SJCRH30 (cell line): ENCODE measurements around the gene DPP3. TPM values are rescaled to one million over a fixed set of nuclear protein-coding genes. Genes with fewer than 3 reads are reported as not detected.

Source experiments
- DNase-seq, 2 experiments: peaks; one replicate each; pipeline ENCODE4 v3.0.0-alpha.2; 2015 to 2020
- H3K27ac ChIP-seq: fragments of 250-450 bp; sonication (Bioruptor Pico); 2 replicates; pipeline ENCODE4 v1.5.1; 2020; ENCODE audit warnings: mild to moderate bottlenecking, moderate library complexity
- H3K27me3 ChIP-seq: fragments of 250-450 bp; sonication (Bioruptor Pico); 2 replicates; pipeline ENCODE4 v1.5.1; 2020; ENCODE audit warnings: mild to moderate bottlenecking, moderate library complexity
- H3K36me3 ChIP-seq: fragments of 250-450 bp; sonication (Bioruptor Pico); 2 replicates; pipeline ENCODE4 v1.5.1; 2020; ENCODE audit warnings: mild to moderate bottlenecking, moderate library complexity
- H3K4me1 ChIP-seq: fragments of 250-450 bp; sonication (Bioruptor Pico); 2 replicates; pipeline ENCODE4 v1.5.1; 2020; ENCODE audit warnings: mild to moderate bottlenecking, moderate library complexity
- H3K4me3 ChIP-seq: fragments of 250-450 bp; sonication (Bioruptor Pico); 2 replicates; pipeline ENCODE4 v1.5.1; 2020; ENCODE audit warnings: mild to moderate bottlenecking, moderate library complexity
- H3K9me3 ChIP-seq: fragments of 250-450 bp; sonication (Bioruptor Pico); replicated peaks from 2 replicates; pipeline ENCODE4 v1.5.1; 2020; ENCODE audit warnings: mild to moderate bottlenecking, moderate library complexity
- total RNA-seq: library from RNA; depleted of rRNA; stranded (reverse); fragments of >200 nt; shearing (Covaris generic); gene quantifications from 2 replicates; pipeline ENCODE4 v1.2.3, GENCODE V29; 2014; rRNA removed

The DPP3 gene
- total RNA-seq, 1 experiment from 2014 or later = 30.1 TPM

DNA sequence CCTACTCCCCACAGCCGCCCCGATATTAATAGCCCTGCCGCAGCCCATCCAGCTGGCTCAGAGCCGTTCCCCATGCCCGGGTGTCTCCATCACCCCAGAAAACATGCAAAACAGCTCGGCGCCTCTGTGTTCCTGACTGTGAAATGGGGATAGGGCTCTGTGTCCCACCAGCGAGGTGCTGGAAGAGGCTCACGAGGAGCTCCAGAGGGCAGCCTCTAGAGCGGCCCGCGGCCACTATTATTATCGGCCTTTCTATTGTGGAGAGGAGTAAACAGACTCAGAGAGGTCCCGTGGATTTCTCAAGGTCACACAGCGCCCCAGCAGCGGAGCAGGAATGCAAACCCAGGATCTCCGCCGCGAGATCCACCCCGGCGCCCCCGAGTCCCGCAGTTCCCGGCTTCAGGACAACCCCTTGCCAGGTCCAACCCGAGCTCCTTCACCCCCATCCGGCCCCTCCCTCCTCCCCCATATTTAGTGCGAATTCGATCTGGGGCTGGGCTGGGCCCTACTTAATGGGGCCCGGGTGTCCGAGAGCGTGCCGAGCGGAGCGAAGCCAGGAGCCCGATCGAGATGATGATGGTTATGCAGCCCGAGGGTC lies 66.2 kb downstream of the DPP3 start, which contains the start of gene ACTN3:
Gene ACTN3 (plus strand): TSS at position 536 of the 598 bp plus-strand sequence. CDS start 35 bp downstream, at position 571.
- no peaks in the 10 kb centered on the region for H3K36me3 ChIP-seq
- H3K4me1 ChIP-seq = peaks cover 7% of the 10 kb centered on the region
- peak within 1 kb of the TSS; percentile 72 for H3K4me3 ChIP-seq
- peak within 1 kb of the TSS; percentile 26 for H3K27ac ChIP-seq
- H3K27me3 ChIP-seq = no peaks in the 10 kb centered on the region
- no peak for DNase-seq
- H3K9me3 ChIP-seq = no peaks in the 10 kb centered on the region

DNA sequence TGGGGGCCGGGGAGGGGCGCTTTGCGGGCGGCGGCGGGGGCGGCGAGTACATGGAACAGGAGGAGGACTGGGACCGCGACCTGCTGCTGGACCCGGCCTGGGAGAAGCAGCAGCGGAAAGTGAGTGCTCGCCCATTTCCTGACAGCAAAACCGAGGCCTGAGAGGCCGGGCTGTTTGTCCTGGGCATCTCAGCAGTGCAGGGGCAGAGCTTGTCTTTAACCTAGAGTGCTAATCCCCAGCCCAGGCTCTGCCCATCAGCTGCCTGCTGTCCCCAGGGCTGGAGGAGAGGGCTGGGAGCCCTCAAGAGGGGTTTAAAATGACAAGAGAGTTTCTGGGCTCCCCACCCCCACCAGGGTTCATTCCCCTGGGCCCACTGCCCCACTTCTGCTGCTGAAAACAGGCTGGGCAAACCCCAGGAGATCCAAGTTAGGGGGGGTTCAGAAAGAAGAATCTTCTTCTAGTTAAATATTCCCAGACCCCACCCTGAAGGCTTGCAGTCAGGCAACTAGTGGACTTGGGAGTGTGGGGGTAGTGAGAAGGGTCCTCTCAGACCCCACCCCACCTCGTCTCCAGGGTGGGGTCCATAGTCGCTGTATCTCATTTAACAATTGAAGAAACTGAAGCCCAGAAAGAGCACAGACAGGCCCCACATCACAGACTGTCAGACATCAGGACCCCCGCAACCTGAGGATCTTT lies 66.9 kb downstream of the DPP3 start:
- DNase-seq = peak in 1 of 2 experiments; percentile 19
- no peak overlapping the region for H3K4me3 ChIP-seq
- H3K27ac ChIP-seq = no peak overlapping the region
- peaks cover 7% of the 10 kb centered on the region for H3K4me1 ChIP-seq
- no peaks in the 10 kb centered on the region for H3K27me3 ChIP-seq
- H3K9me3 ChIP-seq = no peaks in the 10 kb centered on the region
- H3K36me3 ChIP-seq = no peaks in the 10 kb centered on the region

DNA sequence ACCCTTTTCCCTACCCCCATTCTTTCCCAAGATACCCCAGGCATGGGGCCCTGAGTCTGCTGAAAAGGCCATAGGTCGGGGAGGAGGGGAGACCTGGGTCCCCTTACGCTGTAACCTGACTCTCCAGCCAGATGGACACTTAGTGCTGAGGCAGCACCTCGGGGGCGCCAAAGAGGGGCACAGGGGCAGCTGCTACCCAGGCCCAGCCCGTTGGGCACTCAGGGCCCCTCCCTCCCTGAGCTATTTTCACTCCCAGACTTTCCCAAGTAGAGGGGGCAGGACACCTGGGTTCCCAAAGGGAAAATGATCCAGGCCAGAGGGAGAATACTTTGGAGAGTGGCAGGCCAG lies 67.4 kb downstream of the DPP3 start:
- Histone ChIP-seq H3K9me3 (no peaks in the 10 kb centered on the region), H3K27me3 (no peaks in the 10 kb centered on the region), H3K27ac (no peak overlapping the region), H3K36me3 (no peaks in the 10 kb centered on the region), H3K4me1 (peaks cover 7% of the 10 kb centered on the region), H3K4me3 (no peak overlapping the region)
- peak in 1 of 2 experiments; percentile 18 for DNase-seq

DNA sequence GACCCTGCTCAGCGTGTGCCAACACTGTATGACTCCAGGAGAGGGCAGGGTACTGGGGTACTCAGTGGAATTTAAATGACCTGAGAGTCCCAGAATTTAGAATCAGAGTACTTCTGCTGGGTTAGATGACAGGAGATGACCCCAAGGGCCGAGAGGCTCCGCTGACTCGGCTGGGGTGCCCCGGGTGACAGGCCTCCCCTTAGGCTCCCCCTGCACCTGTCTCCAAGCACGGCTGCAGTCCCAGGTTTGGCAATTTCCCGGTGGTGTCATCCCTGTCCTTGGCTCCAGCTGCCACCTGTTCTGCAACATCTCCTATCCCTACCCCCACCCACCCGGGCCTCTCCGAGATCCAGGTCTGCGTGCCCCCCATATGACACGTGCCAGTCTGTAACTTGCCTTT lies 67.8 kb downstream of the DPP3 start:
- no peaks in the 10 kb centered on the region for H3K27me3 ChIP-seq
- H3K4me1 ChIP-seq = peaks cover 7% of the 10 kb centered on the region
- no peak overlapping the region for H3K4me3 ChIP-seq

DNA sequence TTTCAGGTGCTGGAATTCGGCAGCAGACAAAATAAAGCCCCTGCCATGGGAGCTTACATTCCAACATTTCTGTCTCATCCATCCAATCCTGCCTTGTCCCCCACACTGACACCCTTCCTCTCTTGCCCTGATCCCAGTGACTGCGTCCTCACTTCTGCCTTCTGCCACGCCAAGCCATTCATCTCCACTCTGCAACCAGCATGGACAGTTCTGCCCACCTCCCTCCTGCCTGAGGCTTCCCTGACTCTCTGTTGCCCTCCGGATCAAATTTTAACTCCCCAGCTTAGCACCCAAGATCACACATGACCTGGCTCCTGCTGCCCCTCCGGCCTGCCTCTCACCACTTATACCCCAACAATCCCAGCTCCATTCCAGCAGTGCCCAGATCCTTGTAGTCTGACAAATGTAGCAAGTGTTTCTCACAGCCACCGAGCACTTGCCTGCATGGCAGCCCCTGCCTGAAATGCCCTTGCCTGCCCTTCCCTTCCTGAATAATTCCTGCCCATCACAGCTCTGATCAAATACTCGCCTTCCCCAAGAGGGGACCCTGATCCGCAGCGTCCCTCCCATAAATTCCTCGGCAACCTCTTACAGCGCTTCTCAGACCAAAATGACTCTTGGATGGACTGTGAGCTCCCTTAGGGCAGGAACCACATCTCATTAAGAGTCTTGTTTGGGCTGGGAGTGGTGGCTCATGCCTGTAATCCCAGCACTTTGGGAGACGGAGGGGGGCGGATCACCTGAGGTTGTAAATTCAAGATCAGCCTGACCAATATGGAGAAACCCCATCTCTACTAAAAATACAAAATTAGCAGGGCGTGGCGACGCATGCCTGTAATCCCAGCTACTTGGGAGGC lies 68.8 kb downstream of the DPP3 start:
- Histone ChIP-seq H3K4me3 (no peak overlapping the region), H3K27me3 (no peaks in the 10 kb centered on the region), H3K4me1 (peaks cover 7% of the 10 kb centered on the region), H3K9me3 (no peaks in the 10 kb centered on the region), H3K27ac (no peak overlapping the region), H3K36me3 (no peaks in the 10 kb centered on the region)
- DNase-seq = no peak

More for the DNA sequence above, 67.8 kb downstream of the DPP3 start:
- peak in 1 of 2 experiments; percentile 30 for DNase-seq
- Histone ChIP-seq H3K36me3 (no peaks in the 10 kb centered on the region), H3K27ac (no peak overlapping the region), H3K9me3 (no peaks in the 10 kb centered on the region)

DNA sequence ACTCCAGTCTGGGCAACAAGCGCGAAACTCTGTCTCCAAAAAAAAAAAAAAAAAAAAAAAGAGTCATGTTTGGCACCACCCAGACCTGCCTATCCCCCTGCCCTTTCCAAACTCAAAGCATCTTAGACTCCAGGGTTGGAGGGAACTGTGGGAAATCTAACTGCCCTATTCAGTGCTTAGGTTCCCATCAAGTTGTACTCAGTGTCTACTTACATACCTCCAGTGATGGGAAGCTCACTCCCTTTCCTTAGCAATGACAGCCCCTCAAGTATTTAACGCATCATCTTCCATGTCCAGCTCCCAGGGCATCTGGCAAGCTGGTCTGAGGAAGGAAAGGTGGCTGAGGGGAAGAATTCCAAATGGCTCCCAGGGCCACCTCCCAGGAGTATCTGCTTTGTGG lies 69.5 kb downstream of the DPP3 start:
- Histone ChIP-seq H3K27ac (no peak overlapping the region), H3K9me3 (no peaks in the 10 kb centered on the region), H3K27me3 (no peaks in the 10 kb centered on the region), H3K4me3 (no peak overlapping the region), H3K36me3 (no peaks in the 10 kb centered on the region), H3K4me1 (peaks cover 7% of the 10 kb centered on the region)
- DNase-seq = no peak

DNA sequence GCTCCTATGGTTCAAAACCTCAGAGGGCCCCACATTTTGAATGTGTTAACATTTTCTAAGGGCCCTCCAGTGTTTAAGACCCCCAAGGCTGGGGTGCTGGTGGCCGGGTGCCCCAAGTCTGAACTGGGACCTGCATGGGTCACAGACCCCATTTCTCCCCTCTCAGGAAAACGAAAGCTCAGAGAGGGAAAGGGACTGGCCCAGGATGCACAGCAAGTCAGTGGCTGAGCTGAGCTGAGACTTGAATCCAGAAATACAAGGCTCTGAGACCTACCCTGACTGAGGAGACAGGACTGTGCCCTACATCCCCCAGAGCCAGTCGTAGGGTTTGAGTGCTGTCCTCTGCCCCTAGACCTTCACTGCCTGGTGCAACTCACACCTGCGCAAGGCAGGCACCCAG lies 70.7 kb downstream of the DPP3 start:
- Histone ChIP-seq H3K4me3 (no peak overlapping the region), H3K36me3 (no peaks in the 10 kb centered on the region), H3K9me3 (no peaks in the 10 kb centered on the region), H3K4me1 (peaks cover 7% of the 10 kb centered on the region), H3K27me3 (no peaks in the 10 kb centered on the region), H3K27ac (no peak overlapping the region)
- DNase-seq = no peak

DNA sequence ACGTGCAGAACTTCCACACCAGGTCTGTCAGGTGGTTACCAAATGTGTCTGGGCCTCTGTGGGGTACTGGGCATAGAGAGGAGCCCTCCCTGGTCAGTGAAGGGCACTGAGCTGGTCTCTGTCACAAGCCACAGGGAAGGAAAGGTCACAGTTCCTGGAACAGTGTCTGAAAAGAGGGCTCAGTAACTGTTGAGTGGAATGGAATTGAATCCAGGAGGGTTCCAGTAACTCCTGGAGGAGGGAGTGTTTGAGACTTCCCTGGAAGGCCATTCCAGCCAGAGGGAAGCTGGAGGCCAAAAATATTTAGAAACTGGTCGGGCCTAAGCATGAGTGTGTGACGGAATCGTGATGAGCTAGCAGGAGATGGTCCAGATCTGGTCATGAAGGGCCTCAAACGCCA lies 74.4 kb downstream of the DPP3 start:
- Histone ChIP-seq H3K27me3 (no peaks in the 10 kb centered on the region), H3K9me3 (no peaks in the 10 kb centered on the region), H3K27ac (no peak overlapping the region), H3K36me3 (no peaks in the 10 kb centered on the region), H3K4me1 (no peaks in the 10 kb centered on the region), H3K4me3 (no peak overlapping the region)
- no peak for DNase-seq

DNA sequence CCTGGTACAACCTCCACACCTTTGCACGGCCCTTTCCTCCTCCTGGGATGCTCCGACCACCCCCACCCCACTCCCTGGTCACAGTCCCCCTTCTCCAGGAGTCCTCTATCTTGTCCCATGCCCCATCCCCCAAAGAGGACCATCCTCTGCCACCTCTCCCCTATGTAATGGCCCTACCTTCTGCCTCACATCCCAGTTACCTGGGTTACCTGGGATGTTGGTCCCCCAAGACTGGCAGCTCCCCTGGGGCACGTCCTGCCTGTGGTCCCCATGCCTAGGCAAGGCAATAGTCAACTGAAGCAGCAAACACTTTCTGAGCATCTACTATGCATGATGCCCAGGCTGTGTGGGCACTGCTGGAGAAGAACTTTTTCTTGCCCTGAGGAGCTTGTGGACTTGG lies 75.2 kb downstream of the DPP3 start:
- H3K27ac ChIP-seq = no peak overlapping the region
- no peaks in the 10 kb centered on the region for H3K4me1 ChIP-seq
- DNase-seq = no peak
- H3K9me3 ChIP-seq = no peaks in the 10 kb centered on the region
- H3K4me3 ChIP-seq = no peak overlapping the region
- H3K27me3 ChIP-seq = no peaks in the 10 kb centered on the region
- H3K36me3 ChIP-seq = no peaks in the 10 kb centered on the region

DNA sequence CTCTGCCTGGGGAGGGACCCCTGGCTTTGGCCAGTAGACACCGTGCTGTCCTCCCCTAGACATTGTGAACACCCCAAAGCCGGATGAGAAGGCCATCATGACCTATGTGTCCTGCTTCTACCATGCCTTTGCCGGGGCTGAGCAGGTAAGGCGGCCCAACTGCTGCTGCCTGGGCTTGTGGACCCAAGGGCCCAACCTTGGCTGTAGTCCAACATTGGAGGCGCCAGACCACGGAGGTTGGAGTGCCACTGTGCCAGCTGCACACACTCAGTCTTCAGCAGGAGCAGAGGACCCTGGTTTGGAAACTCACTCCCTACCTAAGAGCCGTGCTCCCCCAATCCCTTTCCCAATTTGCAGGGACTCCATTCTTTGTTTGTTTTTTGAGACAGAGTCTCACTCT lies 75.9 kb downstream of the DPP3 start:
- no peaks in the 10 kb centered on the region for H3K9me3 ChIP-seq

DNA sequence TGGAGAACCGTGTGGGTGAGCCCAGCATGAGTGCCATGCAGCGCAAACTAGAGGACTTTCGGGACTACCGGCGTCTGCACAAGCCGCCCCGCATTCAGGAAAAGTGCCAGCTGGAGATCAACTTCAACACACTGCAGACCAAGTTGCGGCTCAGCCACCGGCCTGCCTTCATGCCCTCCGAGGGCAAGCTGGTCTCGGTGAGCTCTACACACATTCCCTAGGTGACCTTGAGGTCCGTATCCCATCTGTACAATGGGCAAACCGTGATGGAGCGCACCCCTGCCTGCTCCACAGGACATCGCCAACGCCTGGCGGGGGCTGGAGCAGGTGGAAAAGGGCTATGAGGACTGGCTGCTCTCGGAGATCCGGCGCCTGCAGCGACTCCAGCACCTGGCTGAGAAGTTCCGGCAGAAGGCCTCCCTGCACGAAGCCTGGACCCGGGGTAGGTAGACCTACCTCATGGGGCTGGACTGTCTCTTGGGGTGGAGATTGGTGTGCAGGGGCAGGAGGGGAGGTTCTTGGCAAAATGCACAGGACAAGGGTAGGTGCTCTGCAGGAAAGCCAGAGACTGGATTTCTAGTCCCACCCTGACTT lies 77.6 kb downstream of the DPP3 start:
- Histone ChIP-seq H3K4me3 (no peak overlapping the region), H3K9me3 (no peaks in the 10 kb centered on the region), H3K27me3 (no peaks in the 10 kb centered on the region), H3K4me1 (no peaks in the 10 kb centered on the region), H3K27ac (no peak overlapping the region), H3K36me3 (no peaks in the 10 kb centered on the region)
- no peak for DNase-seq

More for the DNA sequence above, 75.9 kb downstream of the DPP3 start:
- Histone ChIP-seq H3K27me3 (no peaks in the 10 kb centered on the region), H3K4me1 (no peaks in the 10 kb centered on the region), H3K27ac (no peak overlapping the region), H3K36me3 (no peaks in the 10 kb centered on the region), H3K4me3 (no peak overlapping the region)
- no peak for DNase-seq

Other genes starting within 250 kb of the DPP3 start
- 6.8 and 9.0 TPM in 2 replicates for gene KLC2, start 222.7 kb upstream of the DPP3 start, total RNA-seq
- gene RAB1B, start 211.8 kb upstream of the DPP3 start, total RNA-seq = 82.0 and 83.2 TPM in 2 replicates
- 4.5 and 5.8 TPM in 2 replicates for gene CNIH2, start 202.3 kb upstream of the DPP3 start, total RNA-seq
- gene YIF1A, start 191.3 kb upstream of the DPP3 start, total RNA-seq = 43.6 and 44.9 TPM in 2 replicates
- not detected in 2 replicates for gene TMEM151A, start 188.5 kb upstream of the DPP3 start, total RNA-seq
- gene CD248, start 163.4 kb upstream of the DPP3 start, total RNA-seq = 0.30 and 0.45 TPM in 2 replicates
- gene RIN1, start 144.0 kb upstream of the DPP3 start, total RNA-seq = 1.2 and 1.6 TPM in 2 replicates
- 40.5 and 42.9 TPM in 2 replicates for gene BRMS1, start 135.3 kb upstream of the DPP3 start, total RNA-seq
- 7.7 and 8.0 TPM in 2 replicates for gene B4GAT1, start 132.8 kb upstream of the DPP3 start, total RNA-seq
- 2.6 TPM in 2 replicates for gene SLC29A2, start 108.7 kb upstream of the DPP3 start, total RNA-seq
- not detected in 2 replicates for gene NPAS4, start 59.4 kb upstream of the DPP3 start, total RNA-seq
- gene MRPL11, start 41.6 kb upstream of the DPP3 start, total RNA-seq = 86.7 and 102 TPM in 2 replicates
- 5.1 and 6.9 TPM in 2 replicates for gene PELI3, start 13.5 kb upstream of the DPP3 start, total RNA-seq
- gene BBS1, start 30.2 kb downstream of the DPP3 start, total RNA-seq = 11.0 and 13.6 TPM in 2 replicates
- gene ZDHHC24, start 65.6 kb downstream of the DPP3 start, total RNA-seq = 2.6 and 3.1 TPM in 2 replicates
- gene ACTN3, start 66.5 kb downstream of the DPP3 start, total RNA-seq = not detected in 2 replicates
- 4.5 and 5.2 TPM in 2 replicates for gene CTSF, start 88.2 kb downstream of the DPP3 start, total RNA-seq
- 0.23 and 0.43 TPM in 2 replicates for gene CCDC87, start 112.6 kb downstream of the DPP3 start, total RNA-seq
- 10.3 and 15.3 TPM in 2 replicates for gene CCS, start 112.8 kb downstream of the DPP3 start, total RNA-seq
- gene RBM14, start 136.2 kb downstream of the DPP3 start, total RNA-seq = 68.7 and 70.5 TPM in 2 replicates
- gene RBM4, start 158.3 kb downstream of the DPP3 start, total RNA-seq = 154 and 155 TPM in 2 replicates
- gene RBM4B, start 197.5 kb downstream of the DPP3 start, total RNA-seq = 23.7 and 24.7 TPM in 2 replicates
- gene SPTBN2, start 248.8 kb downstream of the DPP3 start, total RNA-seq = 4.8 and 8.5 TPM in 2 replicates